Upper lobe of left lung (tissue), 6 donors: ENCODE data around the gene IFT25. TPM values are rescaled to one million over a fixed set of nuclear protein-coding genes. Genes with fewer than 3 reads are reported as not detected.

Experiments used
- ATAC-seq, 2 donors: fragments of 200-7000 bp; cut with Tn5 transposase; one replicate each; pipeline ENCODE4 v1.9.1; 2022; ENCODE audit warnings: mild to moderate bottlenecking in 2 of 2, moderate library complexity in 2 of 2; ENCODE audit not compliant: low FRiP score in 2 of 2
- DNase-seq, 2 donors: peaks; one replicate each; pipeline ENCODE4 v3.0.0-alpha.2; 2019 to 2020
- H3K27ac ChIP-seq, 4 donors: fragments of 200-600 bp; sonication (generic); one replicate each; pipeline ENCODE4 v1.5.1; 2016 to 2019
- H3K27me3 ChIP-seq, 4 donors: fragments of 200-600 bp; sonication (generic); one replicate each; pipeline ENCODE4 v1.5.1; 2017 to 2019
- H3K36me3 ChIP-seq, 4 donors: fragments of 200-600 bp; sonication (generic); one replicate each; pipeline ENCODE4 v1.5.1; 2016 to 2019
- H3K4me1 ChIP-seq, 4 donors: fragments of 200-600 bp; sonication (generic); one replicate each; pipeline ENCODE4 v1.5.1; 2018 to 2019
- H3K4me3 ChIP-seq, 4 donors: fragments of 200-600 bp; sonication (generic); one replicate each; pipeline ENCODE4 v1.5.1; 2017 to 2019; ENCODE audit warnings: mild to moderate bottlenecking in 2 of 4, moderate library complexity in 1 of 4
- H3K9me3 ChIP-seq, 4 donors: fragments of 200-600 bp; sonication (generic); one replicate each; pipeline ENCODE4 v1.5.1; 2018 to 2019
- EP300 ChIP-seq, 4 donors: sonication (generic); formaldehyde crosslinking; IDR thresholded peaks; one replicate each; pipeline ENCODE4 v1.5.1; 2017; ENCODE audit warnings: antibody characterized with exemption in 4 of 4, control low read depth in 2 of 4
- POLR2A ChIP-seq, 4 donors: fragments of 450-650 bp; IDR thresholded peaks; one replicate each; pipeline ENCODE4 v1.5.1; 2016 to 2017; ENCODE audit warnings: antibody characterized with exemption in 4 of 4, mild to moderate bottlenecking in 2 of 4
- POLR2AphosphoS5 ChIP-seq, 2 donors: sonication (generic); formaldehyde crosslinking; IDR thresholded peaks; one replicate each; pipeline ENCODE4 v1.5.1; 2017; ENCODE audit warnings: antibody characterized with exemption in 2 of 2
- WGBS, 2 donors: methylation state at CpG; one replicate each; pipeline ENCODE4 v1.1.5; 2017 to 2018; 5-methylcytosine and 5-hydroxymethylcytosine counted together
- total RNA-seq, 6 donors: library from RNA; depleted of rRNA in 4 of 6; stranded (reverse); fragments of >200 nt in 4 of 6; gene quantifications; one replicate each; pipeline versions ENCODE4 v1.1.0 to v1.2.1, GENCODE V29; 2016 to 2021
- TF ChIP-seq, protein P1 (sequence below), 6 experiments: fragments of 450-650 bp in 4 of 6; fragments of 200-600 bp in 2 of 6; sonication (generic) in 2 of 6; IDR thresholded peaks; one replicate each; pipeline ENCODE4 v1.5.1; 2016 to 2019; ENCODE audit warnings: antibody characterized with exemption in 6 of 6
- donor health status: DM: no; HTN: no; CAD: no; lungs with moderate emphysema.
- donor health status: DM: no; HTN: yes; CAD: no; lungs with severe emphysema.

Gene IFT25
- total RNA-seq, 6 donors from 2014 or later = 11.1 to 35.5 (median 15.8) TPM

DNA sequence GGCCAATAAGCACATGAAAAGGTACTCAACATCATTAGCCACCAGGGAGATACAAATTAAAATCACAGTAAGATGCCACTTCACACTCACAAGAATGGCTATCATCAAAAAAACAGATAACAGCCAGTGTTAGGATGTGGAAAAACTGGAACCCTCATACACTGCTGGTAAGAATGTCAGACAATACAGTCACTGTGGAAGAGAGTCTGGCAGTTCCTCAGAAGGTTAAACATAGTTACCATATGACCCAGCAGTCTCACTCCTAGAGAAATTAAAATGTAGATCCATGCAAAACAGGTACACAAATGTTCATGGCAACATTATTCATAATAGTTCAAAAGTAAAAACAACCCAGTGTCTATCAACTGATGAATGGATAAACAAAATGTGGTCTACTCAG lies 39.2 kb upstream of the IFT25 start:
- no peak overlapping the region for H3K27ac ChIP-seq
- H3K4me3 ChIP-seq = no peak overlapping the region
- no peaks in the 10 kb centered on the region for H3K27me3 ChIP-seq
- H3K4me1 ChIP-seq = peaks cover 0 to 14% (median 6%) of the 10 kb centered on the region in 4 donors
- no peaks in the 10 kb centered on the region for H3K36me3 ChIP-seq
- DNase-seq (no peak), ATAC-seq (no peak)
- H3K9me3 ChIP-seq = no peaks in the 10 kb centered on the region
- TF ChIP-seq, protein P1, sequence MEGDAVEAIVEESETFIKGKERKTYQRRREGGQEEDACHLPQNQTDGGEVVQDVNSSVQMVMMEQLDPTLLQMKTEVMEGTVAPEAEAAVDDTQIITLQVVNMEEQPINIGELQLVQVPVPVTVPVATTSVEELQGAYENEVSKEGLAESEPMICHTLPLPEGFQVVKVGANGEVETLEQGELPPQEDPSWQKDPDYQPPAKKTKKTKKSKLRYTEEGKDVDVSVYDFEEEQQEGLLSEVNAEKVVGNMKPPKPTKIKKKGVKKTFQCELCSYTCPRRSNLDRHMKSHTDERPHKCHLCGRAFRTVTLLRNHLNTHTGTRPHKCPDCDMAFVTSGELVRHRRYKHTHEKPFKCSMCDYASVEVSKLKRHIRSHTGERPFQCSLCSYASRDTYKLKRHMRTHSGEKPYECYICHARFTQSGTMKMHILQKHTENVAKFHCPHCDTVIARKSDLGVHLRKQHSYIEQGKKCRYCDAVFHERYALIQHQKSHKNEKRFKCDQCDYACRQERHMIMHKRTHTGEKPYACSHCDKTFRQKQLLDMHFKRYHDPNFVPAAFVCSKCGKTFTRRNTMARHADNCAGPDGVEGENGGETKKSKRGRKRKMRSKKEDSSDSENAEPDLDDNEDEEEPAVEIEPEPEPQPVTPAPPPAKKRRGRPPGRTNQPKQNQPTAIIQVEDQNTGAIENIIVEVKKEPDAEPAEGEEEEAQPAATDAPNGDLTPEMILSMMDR (IDR thresholded peaks at IDR 0.05) = no peak
- TF ChIP-seq POLR2A (IDR thresholded peaks at IDR 0.05) = no peak

DNA sequence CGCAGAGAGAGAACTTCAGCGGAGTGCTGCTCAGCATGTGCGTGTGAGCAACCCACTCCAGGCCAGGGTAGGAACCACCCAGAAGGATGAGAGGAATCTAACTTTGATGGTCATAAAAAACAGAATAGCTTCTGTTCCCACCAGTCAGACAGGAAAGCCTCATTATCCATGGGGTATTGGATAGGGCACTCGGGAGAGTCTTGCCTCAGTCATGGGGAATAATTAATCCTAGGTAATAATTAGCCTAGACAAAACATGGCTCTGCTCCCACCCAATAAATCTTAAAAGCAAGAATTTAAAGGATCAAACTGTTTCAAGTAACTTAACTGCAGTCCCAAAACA lies 37.2 kb upstream of the IFT25 start:
- H3K4me1 ChIP-seq = peaks cover 0 to 14% (median 6%) of the 10 kb centered on the region in 4 donors
- TF ChIP-seq POLR2A (IDR thresholded peaks at IDR 0.05) (no peak), EP300 (IDR thresholded peaks at IDR 0.05) (no peak), POLR2AphosphoS5 (IDR thresholded peaks at IDR 0.05) (no peak)
- TF ChIP-seq, protein P1 (IDR thresholded peaks at IDR 0.05) = no peak
- H3K27ac ChIP-seq = peak overlapping the region in 1 of 4 donors; percentile 38
- peak overlapping the region in 3 of 4 donors; percentile 28 to 44 (median 44) for H3K4me3 ChIP-seq
- no peak for ATAC-seq
- H3K9me3 ChIP-seq = no peaks in the 10 kb centered on the region
- H3K27me3 ChIP-seq = no peaks in the 10 kb centered on the region
- DNase-seq = no peak
- H3K36me3 ChIP-seq = no peaks in the 10 kb centered on the region
- WGBS, 2 donors = 49 to 57% methylated on average over 4 of the region's 4 CpGs

DNA sequence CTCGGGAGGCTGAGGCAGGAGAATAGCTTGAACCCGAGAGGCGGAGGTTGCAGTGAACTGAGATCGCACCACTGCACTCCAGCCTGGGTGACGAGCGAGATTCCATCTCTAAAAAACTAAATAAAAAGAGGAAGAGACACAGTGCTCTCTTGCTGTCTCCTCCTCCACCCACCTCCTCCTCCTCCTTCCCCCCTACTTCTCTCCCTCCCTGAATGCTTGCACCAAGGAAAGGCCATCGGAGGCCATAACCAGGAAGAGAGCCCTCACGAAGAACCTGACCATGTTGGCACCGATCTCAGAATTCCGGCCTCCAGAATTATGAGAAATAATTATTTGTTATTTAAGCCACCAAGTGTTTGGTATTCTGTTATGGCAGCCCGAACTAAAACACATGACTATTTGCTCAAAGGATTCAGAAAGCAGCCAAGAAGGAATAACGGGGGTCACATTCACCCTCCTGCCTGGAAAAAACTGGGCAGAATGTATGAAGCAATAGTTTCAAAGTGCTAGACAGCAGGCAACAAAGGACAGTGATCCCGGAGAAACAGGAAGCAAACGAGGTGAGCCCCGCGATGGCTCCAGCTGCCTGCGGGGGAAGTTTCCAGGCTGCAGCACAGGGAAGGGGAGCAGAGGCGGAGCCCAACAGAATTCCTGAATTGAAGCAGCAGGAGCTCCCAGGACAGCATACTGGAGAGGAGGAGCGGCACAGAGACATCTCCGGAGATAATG lies 36.7 kb upstream of the IFT25 start:
- 28 to 39% methylated on average over 20 of the region's 20 CpGs for WGBS, 2 donors
- DNase-seq (peak in 1 of 2 donors; percentile 53), ATAC-seq (peak; percentile 9 to 79)
- Histone ChIP-seq H3K36me3 (no peaks in the 10 kb centered on the region), H3K27ac (peak overlapping the region in 1 of 4 donors; percentile 38), H3K4me3 (peak overlapping the region in 3 of 4 donors; percentile 28 to 44 (median 44)), H3K4me1 (peaks cover 0 to 14% (median 6%) of the 10 kb centered on the region in 4 donors), H3K9me3 (no peaks in the 10 kb centered on the region), H3K27me3 (no peaks in the 10 kb centered on the region)
- no peak for TF ChIP-seq POLR2AphosphoS5 (IDR thresholded peaks at IDR 0.05)
- no peak for TF ChIP-seq EP300 (IDR thresholded peaks at IDR 0.05)
- TF ChIP-seq POLR2A (IDR thresholded peaks at IDR 0.05) = no peak
- TF ChIP-seq, protein P1 (IDR thresholded peaks at IDR 0.05) = no peak

DNA sequence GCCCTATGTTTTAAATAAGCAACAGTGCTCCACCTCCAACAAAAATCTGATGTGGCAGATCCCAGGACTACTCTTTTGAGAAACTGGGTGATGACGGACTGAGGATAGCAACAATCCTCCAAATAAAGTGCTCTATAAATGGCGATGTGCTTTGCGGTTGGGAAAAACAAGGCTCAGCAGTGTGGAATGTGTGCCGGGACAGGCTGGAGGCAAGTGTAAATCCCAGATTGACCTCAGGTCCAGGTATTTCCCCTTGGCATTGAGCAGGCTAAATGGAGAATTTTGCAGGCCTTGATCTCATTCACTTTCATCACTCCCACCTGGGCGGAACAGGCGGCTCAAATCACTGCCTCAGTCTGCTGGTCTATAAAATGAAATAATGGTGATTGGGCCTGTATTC lies 35.7 kb upstream of the IFT25 start:
- Histone ChIP-seq H3K9me3 (no peaks in the 10 kb centered on the region), H3K27ac (no peak overlapping the region), H3K36me3 (no peaks in the 10 kb centered on the region), H3K4me3 (no peak overlapping the region), H3K4me1 (peaks cover 0 to 14% (median 6%) of the 10 kb centered on the region in 4 donors), H3K27me3 (no peaks in the 10 kb centered on the region)
- no peak for TF ChIP-seq POLR2AphosphoS5 (IDR thresholded peaks at IDR 0.05)
- TF ChIP-seq EP300 (IDR thresholded peaks at IDR 0.05) = no peak
- TF ChIP-seq, protein P1 (IDR thresholded peaks at IDR 0.05) = no peak
- no peak for ATAC-seq
- DNase-seq = no peak
- 92 to 99% methylated on average over 6 of the region's 6 CpGs for WGBS, 2 donors
